ENCODE measurements around the gene PLAC8. TPM values are rescaled to one million over a fixed set of nuclear protein-coding genes. Genes with fewer than 3 reads are reported as not detected.
"Not testable (repeated sequence)": the region's sequence is repeated elsewhere in the genome, so short reads cannot be mapped to it uniquely, and the experiment has no call there.

PLAC8 gene, protein sequence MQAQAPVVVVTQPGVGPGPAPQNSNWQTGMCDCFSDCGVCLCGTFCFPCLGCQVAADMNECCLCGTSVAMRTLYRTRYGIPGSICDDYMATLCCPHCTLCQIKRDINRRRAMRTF
- total RNA-seq, result 1,000 to 10,000 TPM in 1 of 2 donors, 100 to 1,000 TPM in 1; 955 to 1,006 TPM
- long read RNA-seq, transcript PLAC8-205 (4 exons, 489 nt), result minor isoform, 9 of 167 reads
- long read RNA-seq, transcript PLAC8-201 (5 exons, 1,447 nt), result major isoform, 132 of 167 reads
- long read RNA-seq, partial matches to known transcripts, result 10 of 167 reads
- long read RNA-seq, other reads (novel, unspliced or antisense), result 15 of 167 reads

GRCh38 chr4:83114576-83114975, at the start of gene PLAC8:
Gene PLAC8, minus strand, starts transcription at chr4:83114729. Its CDS starts 6,808 bp downstream, at chr4:83107921.
- intact Hi-C loops (cut with DNase I, micrococcal nuclease), result no loop called here
- peak; percentile 71 for ATAC-seq
- no peak for DNase-seq

- intact Hi-C loops (cut with DNase I, micrococcal nuclease), result no loop called here
- ATAC-seq, result no peak
These were observed 38.9 kb upstream of the PLAC8 start for GRCh38 chr4:83153417-83153816.

GRCh38 chr4:83152746-83153145, 38.2 kb upstream of the PLAC8 start:
- ATAC-seq, result no peak
- no peak for DNase-seq
- intact Hi-C loops (cut with DNase I, micrococcal nuclease), result no loop called here

More at GRCh38 chr4:83153417-83153816, 38.9 kb upstream of the PLAC8 start:
- DNase-seq, result no peak

- intact Hi-C loops (cut with DNase I, micrococcal nuclease), result no loop called here
- ATAC-seq, result no peak
- no peak for DNase-seq
These were observed 37.1 kb upstream of the PLAC8 start for GRCh38 chr4:83151651-83152050.

GRCh38 chr4:83150653-83151330, 36.3 kb upstream of the PLAC8 start:
- DNase-seq (no peak), ATAC-seq (peak; percentile 55)
- intact Hi-C loops (cut with DNase I, micrococcal nuclease), result no loop called here

- ATAC-seq, result peak; percentile 83
- no peak for DNase-seq
- intact Hi-C loops (cut with DNase I, micrococcal nuclease), result no loop called here
These were observed 35.5 kb upstream of the PLAC8 start for GRCh38 chr4:83149865-83150652.

DNA sequence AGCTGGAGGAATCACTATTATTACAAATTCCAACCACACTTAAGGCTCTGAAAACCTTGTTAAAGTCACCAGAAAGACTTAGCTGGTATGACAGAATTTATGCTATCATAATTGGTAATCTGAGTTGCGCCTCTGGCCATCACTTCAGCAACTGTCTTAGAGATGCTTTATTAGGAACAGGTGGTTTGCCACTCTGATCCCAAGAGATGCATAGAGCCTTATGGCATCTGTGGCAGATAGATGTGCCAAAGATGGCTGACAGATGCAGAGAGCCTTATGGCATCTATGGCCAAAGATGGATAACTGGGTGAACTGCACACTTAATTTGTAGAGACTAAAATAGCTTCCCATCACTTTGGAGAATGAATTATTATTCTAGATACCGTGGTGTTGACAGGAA, 32.3 kb upstream of the PLAC8 start:
- intact Hi-C loops (cut with DNase I, micrococcal nuclease), result no loop called here
- no peak for ATAC-seq
- no peak for DNase-seq

DNA sequence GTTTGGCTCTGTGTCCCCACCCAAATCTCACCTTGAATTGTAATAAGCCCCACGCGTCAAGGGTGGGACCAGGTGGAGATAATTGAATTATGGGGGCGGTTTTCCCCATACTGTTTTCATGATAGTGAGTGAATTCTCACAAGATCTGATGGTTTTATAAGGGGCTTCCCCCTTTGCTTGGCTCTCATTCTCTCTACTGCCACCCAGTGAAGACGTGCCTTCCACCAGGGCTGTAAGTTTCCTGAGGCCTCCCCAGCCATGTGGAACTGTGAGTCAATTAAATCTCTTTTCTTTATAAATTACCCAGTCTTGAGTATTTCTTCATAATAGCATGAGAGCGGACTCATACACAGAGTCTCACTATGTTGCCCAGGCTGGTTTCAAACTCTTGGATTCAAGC, 31.2 kb upstream of the PLAC8 start:
- intact Hi-C loops (cut with DNase I, micrococcal nuclease); ATAC-seq; DNase-seq: not testable (repeated sequence)

DNA sequence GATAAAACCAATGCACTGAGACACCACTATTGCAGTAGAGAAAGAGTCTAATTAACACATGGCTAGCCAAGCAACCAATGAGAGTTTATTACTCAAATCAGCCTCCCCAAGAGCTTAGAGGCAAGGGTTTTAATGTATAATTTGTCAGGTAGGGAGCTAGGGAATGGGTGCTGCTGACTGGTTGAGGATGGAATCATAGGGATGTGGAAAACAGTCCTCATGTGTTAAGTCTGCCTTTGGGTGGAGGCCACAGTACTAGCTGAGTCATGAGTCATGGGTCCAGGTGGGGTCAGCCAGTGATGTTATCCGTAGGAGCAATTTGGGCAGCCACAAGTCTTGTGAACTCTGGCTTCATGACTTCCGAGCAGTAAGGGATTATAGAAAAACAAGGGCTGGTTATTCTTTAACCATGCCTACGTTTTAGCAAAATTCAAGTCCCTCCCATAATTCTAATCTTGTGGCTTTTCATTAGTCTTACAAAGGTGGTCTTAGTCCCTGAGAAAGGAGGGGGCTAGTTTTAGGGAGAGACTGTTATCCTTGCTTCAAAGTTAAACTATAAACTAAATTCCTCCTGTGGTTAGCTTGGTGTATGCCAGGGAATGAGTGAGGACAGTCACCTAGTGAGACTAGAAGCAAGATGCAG, 25.1 kb upstream of the PLAC8 start:
- ATAC-seq (peak; percentile 96), DNase-seq (no peak)
- intact Hi-C loops (cut with DNase I, micrococcal nuclease), result no loop called here

DNA sequence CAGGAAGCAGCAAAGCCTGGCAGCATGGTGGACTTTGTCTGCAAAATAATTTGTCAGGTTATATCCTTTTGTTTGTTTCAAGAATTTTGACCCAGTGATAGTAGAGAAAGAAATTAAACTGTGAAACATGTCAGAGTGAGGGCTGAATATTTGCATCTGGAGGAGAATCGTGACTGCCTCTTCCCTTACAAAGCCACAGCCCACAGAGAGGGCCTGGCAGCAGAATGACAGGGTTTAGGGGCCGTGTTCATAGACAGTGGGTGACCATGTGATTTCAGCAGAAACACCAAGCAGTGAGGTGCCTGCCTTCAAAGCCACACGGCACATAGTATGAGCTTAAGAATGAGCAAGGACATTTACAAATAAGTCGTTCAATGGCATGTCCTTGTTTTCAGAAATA, 24.4 kb upstream of the PLAC8 start:
- no peak for ATAC-seq

GRCh38 chr4:83132065-83132464, 17.5 kb upstream of the PLAC8 start:
- no peak for DNase-seq
- intact Hi-C loops (cut with DNase I, micrococcal nuclease), result no loop called here
- no peak for ATAC-seq

More for the DNA sequence above, 24.4 kb upstream of the PLAC8 start:
- DNase-seq, result no peak
- intact Hi-C loops (cut with DNase I, micrococcal nuclease), result no loop called here

DNA sequence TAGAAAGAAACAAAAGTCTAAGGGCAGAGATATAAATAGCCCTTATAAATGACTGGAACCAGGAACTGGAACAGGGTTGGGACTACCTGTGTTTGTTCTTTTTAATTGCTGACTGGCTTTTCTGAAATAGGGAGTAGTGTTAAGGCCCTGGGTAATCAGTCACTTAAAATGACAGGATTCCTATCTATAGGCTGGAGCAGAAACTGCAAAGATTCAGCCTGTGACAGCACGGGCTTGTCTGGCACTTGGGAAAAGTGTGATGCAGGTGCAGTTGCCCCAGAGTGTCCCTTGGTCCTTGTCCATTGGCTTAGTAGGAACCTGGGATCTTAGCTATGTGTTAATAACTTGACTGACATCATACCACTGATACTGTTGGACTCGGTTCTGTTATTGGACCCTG, 14.7 kb upstream of the PLAC8 start:
- ATAC-seq (peak; percentile 80), DNase-seq (peak in 1 of 2 donors; percentile 37)
- intact Hi-C loops (cut with DNase I, micrococcal nuclease), result no loop called here

GRCh38 chr4:83128240-83128929, 13.9 kb upstream of the PLAC8 start:
- ATAC-seq (peak; percentile 64), DNase-seq (no peak)

DNA sequence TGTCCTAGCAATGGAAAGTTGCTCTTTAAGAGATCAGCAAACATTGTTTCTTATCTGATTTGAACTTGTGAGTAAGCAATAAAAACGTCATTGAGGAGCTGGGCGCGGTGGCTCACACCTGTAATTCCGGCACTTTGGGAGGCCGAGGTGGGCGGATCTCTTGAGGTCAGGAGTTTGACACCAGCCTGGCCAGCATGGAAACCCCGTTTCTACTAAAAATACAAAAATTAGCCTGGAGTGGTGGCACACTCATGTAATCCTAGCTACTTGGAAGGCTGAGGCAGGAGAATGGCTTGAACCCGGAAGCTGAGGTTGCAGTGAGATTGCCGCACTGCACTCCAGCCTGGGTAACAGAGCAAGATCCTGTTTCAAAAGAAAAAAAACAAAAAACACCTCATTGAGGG, 11.2 kb upstream of the PLAC8 start:
- DNase-seq (peak; percentile 84 to 87), ATAC-seq (peak; percentile 66)
- intact Hi-C loops (cut with DNase I, micrococcal nuclease), result no loop called here

More at GRCh38 chr4:83128240-83128929, 13.9 kb upstream of the PLAC8 start:
- intact Hi-C loops (cut with DNase I, micrococcal nuclease), result no loop called here

DNA sequence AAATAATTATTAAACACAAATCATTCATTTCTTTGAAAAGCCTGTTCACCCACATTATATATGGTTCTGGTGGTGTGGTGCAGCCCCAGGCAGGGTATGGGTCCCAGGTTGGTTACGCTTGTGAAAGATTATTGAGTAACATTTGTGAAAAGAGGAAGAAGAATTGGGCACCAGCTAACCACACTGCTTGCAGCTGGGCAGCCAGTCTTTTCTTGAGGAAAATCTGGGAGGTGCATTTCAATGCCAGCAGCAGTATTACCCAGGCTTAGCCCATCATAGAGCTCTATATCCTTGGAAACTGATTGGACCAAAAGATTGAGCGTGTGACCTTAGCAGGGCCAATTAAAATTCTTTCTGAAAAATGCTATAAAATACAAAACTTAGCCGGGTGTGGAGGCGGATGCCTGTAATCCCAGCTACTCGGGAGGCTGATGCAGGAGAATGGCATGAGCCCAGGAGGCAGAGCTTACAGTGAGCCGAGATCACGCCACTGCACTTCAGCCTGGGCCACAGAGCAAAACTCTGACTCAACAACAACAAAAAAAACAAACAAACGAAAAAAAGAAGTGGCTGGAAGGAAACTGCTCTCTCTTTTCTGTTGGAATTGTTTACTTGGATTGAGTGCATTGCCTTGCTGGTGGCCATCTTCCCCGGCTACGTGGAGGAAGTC, 9.7 kb upstream of the PLAC8 start:
- intact Hi-C loops (cut with DNase I, micrococcal nuclease), result no loop called here
- DNase-seq (no peak), ATAC-seq (no peak)

DNA sequence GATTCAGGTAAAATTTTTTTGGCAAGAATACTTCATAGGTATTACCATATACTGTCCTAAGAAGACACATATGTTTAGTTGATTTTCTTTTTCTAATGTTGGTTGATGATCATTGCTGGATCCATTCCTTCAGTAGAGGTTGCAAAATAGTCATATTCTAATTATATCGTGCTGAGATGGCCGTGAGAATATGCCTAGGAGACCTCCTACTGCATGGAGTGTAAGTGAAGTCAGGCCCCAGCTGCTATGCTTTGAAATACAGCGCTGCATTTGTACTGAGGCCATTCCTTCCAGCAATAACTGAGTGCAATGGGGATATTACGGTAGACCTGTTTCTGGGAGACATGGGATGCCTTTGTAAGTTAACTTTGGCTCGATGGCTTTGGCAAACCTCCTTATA, 6.7 kb upstream of the PLAC8 start:
- intact Hi-C loops (cut with DNase I, micrococcal nuclease), result no loop called here
- no peak for ATAC-seq

GRCh38 chr4:83118869-83119268, 4.3 kb upstream of the PLAC8 start:
- ATAC-seq (no peak), DNase-seq (no peak)
- intact Hi-C loops (cut with DNase I, micrococcal nuclease), result no loop called here

More for the DNA sequence above, 6.7 kb upstream of the PLAC8 start:
- DNase-seq, result no peak

DNA sequence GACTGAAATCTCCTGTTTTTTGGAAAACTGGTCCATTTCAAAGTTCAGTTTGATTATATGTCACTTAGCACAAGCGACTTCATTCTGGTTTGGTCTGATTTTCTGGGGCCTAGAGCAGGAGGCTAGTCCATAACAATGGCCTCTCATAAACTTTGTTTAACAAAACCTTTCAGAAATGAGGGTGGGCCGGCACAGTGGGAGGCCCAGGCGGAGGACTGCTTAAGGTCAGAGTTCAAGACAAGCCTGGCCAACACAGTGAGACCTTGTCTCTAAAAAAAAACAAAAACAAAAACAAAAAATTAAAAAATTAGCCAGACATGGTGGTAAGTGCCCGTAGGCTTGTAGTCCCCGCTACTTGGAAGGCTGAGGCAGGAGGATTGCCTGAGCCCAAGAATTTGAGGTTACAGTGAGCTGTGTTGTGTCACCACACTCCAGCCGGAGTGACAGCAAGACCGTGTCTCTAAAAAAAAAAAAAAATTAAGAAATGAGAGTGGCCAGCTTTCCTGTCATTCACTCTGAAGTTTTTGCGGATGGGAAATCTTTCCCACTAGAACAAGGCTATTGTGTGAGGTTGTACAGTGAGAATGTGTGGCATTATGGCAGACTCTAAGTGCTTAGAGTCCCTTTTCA, 1.2 kb upstream of the PLAC8 start:
- no peak for ATAC-seq
- intact Hi-C loops (cut with DNase I, micrococcal nuclease), result no loop called here
- DNase-seq, result no peak

Measured in left colon (tissue), 2 donors.